NB4 (cell line): ENCODE results near the gene SLU7.

ENCODE experiments used
- DNase-seq: peaks from one replicate; pipeline ENCODE4 v3.0.0; 2010; ENCODE audit warnings: low read depth
- H3K4me3 ChIP-seq: one replicate; pipeline ENCODE4 v1.5.1; 2011; ENCODE audit warnings: mild to moderate bottlenecking, low read depth, low read length, moderate library complexity
- MYC ChIP-seq: IDR thresholded peaks from 2 replicates; pipeline ENCODE4 v1.6.1; 2011; ENCODE audit warnings: low read depth, low read length
- POLR2A ChIP-seq: IDR thresholded peaks from 2 replicates; pipeline ENCODE4 v1.6.1; 2011; ENCODE audit warnings: mild to moderate bottlenecking; ENCODE audit not compliant: insufficient read length; ENCODE audit errors: extremely low read depth
- TF ChIP-seq, protein P1 (sequence below): IDR thresholded peaks from one replicate; pipeline ENCODE4 v1.5.1; 2012; ENCODE audit warnings: low read depth, low read length
- TF ChIP-seq, protein P2 (sequence below): IDR thresholded peaks from 2 replicates; pipeline ENCODE4 v1.6.1; 2011; ENCODE audit warnings: low read depth, low read length

The SLU7 gene

DNA sequence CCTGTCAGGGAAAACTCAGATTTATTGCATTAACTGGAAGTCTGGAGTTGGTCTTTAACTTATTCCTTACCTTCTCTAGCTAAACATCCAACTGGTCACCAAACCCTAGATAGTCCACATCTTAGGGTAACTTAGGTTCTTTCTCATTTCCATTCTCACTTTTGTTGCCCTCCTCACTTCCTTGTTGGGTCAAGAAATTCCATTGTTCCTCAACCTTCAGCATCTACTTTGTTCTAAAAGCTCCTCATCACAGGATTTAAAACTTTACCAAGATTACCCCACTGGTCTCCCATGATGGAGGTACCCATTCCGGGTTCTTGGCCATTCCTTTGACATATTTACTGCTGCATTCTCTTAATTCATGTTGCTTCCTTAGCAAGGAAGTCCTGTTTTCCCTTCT is 34.9 kb upstream of the SLU7 start:
- DNase-seq, result no peak
- TF ChIP-seq POLR2A, result no peak
- TF ChIP-seq, protein P1, sequence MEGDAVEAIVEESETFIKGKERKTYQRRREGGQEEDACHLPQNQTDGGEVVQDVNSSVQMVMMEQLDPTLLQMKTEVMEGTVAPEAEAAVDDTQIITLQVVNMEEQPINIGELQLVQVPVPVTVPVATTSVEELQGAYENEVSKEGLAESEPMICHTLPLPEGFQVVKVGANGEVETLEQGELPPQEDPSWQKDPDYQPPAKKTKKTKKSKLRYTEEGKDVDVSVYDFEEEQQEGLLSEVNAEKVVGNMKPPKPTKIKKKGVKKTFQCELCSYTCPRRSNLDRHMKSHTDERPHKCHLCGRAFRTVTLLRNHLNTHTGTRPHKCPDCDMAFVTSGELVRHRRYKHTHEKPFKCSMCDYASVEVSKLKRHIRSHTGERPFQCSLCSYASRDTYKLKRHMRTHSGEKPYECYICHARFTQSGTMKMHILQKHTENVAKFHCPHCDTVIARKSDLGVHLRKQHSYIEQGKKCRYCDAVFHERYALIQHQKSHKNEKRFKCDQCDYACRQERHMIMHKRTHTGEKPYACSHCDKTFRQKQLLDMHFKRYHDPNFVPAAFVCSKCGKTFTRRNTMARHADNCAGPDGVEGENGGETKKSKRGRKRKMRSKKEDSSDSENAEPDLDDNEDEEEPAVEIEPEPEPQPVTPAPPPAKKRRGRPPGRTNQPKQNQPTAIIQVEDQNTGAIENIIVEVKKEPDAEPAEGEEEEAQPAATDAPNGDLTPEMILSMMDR, result no peak
- no peak for TF ChIP-seq MYC
- TF ChIP-seq, protein P2, sequence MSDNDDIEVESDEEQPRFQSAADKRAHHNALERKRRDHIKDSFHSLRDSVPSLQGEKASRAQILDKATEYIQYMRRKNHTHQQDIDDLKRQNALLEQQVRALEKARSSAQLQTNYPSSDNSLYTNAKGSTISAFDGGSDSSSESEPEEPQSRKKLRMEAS, result no peak
- no peak overlapping the region for H3K4me3 ChIP-seq

DNA sequence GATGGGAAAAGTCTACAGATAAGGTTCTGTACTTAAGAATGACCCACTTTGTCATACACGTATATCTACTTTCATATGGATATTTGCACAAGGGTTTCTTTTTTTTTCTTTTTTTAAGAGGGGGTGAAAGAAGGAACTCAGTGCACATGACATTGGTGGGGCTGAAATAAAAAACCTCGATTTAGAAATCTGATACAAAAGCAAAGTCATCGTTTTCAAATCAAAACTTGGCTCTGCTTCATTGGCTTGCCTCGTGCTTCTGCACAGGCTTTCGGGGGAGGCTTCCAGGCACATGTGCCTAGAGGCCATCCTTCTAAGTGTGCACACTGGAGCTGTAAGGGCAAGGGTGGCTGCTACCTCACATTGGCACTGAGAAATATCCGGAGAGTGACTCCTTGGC is 33.9 kb upstream of the SLU7 start:
- no peak overlapping the region for H3K4me3 ChIP-seq
- TF ChIP-seq, protein P1, result no peak
- TF ChIP-seq MYC (no peak), POLR2A (no peak)
- TF ChIP-seq, protein P2, result no peak
- no peak for DNase-seq

DNA sequence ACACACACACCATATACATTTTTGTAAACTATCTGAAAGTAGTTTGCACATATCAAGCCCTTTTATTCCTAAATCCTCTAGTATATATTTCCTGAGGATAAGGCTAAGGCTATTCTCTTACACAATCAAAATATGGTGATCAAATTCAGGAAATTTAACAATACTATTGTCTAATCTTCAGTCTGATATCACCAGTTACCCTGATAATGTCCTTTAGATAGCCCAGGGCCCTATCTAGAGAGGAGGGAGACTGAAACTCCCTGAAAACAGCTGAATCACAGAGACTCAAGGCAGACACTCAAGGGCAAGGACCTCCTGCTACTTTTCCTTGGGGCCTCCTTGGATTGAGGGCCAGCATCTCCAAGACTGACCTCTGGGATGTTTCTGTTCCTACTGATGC is 33.2 kb upstream of the SLU7 start:
- no peak for DNase-seq
- no peak overlapping the region for H3K4me3 ChIP-seq
- TF ChIP-seq POLR2A, result no peak
- no peak for TF ChIP-seq MYC
- TF ChIP-seq, protein P1, result no peak
- TF ChIP-seq, protein P2, result no peak

DNA sequence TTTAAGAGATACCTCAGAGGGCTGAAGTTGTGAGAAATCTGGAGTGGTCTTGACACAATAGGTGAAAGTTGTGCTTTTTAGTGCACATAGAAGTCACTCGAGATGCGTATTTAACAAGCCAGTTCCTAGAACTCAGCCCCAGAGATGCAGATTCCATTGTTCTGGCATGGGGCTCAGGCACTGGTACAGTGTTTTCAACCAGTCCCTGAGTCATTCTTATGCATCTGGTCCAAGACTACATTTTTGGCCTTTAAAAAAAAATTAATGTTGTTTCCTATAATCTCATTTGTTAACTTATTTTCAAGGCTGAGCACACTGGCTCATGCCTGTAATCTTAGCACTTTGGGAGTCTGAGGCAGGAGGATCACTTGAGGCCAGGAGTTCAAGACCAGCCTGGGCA is 32.4 kb upstream of the SLU7 start:
- DNase-seq, result no peak
- TF ChIP-seq MYC (no peak), POLR2A (no peak)
- TF ChIP-seq, protein P2, result no peak
- TF ChIP-seq, protein P1, result no peak
- no peak overlapping the region for H3K4me3 ChIP-seq

DNA sequence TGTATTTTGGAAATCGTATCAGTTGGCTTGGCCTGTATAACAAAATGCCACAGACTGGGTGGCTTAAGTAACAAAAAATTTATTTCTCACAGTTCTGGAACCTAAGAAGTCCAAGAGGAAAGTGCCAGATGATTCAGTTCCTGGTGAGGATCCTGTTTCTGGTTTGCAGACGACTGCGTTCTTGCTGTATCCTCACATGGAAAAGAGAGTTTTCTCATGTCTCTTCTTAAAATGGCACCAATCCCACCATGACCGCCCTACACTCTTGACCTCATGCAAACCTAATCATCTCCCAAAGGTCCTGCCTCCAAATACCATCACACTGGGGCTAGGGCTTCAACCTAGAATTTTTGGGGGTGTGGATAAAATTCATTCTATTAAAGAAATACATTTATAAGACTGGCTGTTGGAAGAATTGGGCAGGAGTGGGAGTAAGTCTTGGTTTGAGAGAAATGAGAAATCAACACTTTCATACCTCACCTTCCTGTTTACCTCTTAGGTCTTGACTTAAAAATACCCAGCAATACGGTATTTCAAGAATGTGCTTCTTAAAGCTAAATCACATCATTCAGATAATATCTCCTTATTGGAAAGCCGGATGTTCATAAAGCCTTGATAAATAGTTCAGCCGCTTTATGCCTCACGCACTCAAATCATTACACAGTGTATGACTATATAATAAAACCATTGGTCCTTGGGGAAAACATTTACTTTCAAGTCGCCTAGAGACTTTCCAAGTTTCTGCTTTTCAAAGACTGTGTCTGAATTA is 31.5 kb upstream of the SLU7 start:
- DNase-seq, result no peak
- H3K4me3 ChIP-seq, result no peak overlapping the region
- TF ChIP-seq MYC, result no peak
- TF ChIP-seq POLR2A, result no peak
- TF ChIP-seq, protein P1, result no peak
- TF ChIP-seq, protein P2, result no peak
